PFSK-1 (cell line): ENCODE data around the gene TMEM259.

Source experiments
- REST ChIP-seq, 2 experiments: IDR thresholded peaks; 2 replicates each; pipeline versions ENCODE4 v1.6.1 to v1.8.0; 2011 to 2012; ENCODE audit warnings: low read depth in 2 of 2, low read length in 2 of 2, control low read depth in 1 of 2, inconsistent platforms in 1 of 2, mild to moderate bottlenecking in 1 of 2, moderate library complexity in 1 of 2; ENCODE audit not compliant: insufficient read depth in 1 of 2
- SIN3A ChIP-seq: IDR thresholded peaks from 2 replicates; pipeline ENCODE4 v1.6.1; 2012; ENCODE audit warnings: mild to moderate bottlenecking, low read length, moderate library complexity, borderline replicate concordance; ENCODE audit not compliant: insufficient read depth
- TAF1 ChIP-seq: IDR thresholded peaks from 2 replicates; pipeline ENCODE4 v1.6.1; 2012; ENCODE audit warnings: low read length, control low read depth, borderline replicate concordance; ENCODE audit not compliant: insufficient read depth

GRCh38 chr19:982567-983170 is 38.3 kb downstream of the TMEM259 start:
- TF ChIP-seq SIN3A = no peak
- TF ChIP-seq TAF1 = no peak
- no peak for TF ChIP-seq REST (IDR thresholded peaks at IDR 0.05; ENCODE audit: insufficient read depth in 1 of 2, low read depth in 2 of 2, low read length in 2 of 2)
